RWPE2 (cell line): ENCODE measurements around the gene EEF1AKMT4.

Experiments
- ATAC-seq: fragments of 200-7000 bp; cut with Tn5 transposase; 3 replicates; pipeline ENCODE4 v1.9.1; 2021; ENCODE audit warnings: low read depth
- DNase-seq: peaks from one replicate; pipeline ENCODE4 v3.0.0-alpha.2; 2020; ENCODE audit warnings: low spot score
- H3K27ac ChIP-seq: fragments of 450-650 bp; 2 replicates; pipeline ENCODE4 v1.5.1; 2017; ENCODE audit warnings: mild to moderate bottlenecking; ENCODE audit not compliant: poor library complexity, severe bottlenecking
- H3K27me3 ChIP-seq: fragments of 250-450 bp; sonication (Bioruptor Pico); 2 replicates; pipeline ENCODE4 v1.5.1; 2021; ENCODE audit warnings: mild to moderate bottlenecking, moderate library complexity; ENCODE audit not compliant: insufficient read depth, poor library complexity, severe bottlenecking
- H3K36me3 ChIP-seq: fragments of 250-450 bp; sonication (Bioruptor Pico); 2 replicates; pipeline ENCODE4 v1.5.1; 2020; ENCODE audit warnings: low read depth, mild to moderate bottlenecking, moderate library complexity
- H3K4me1 ChIP-seq: fragments of 250-450 bp; sonication (Bioruptor Pico); 2 replicates; pipeline ENCODE4 v1.5.1; 2021; ENCODE audit warnings: mild to moderate bottlenecking, moderate library complexity; ENCODE audit not compliant: insufficient read depth, poor library complexity, severe bottlenecking
- H3K4me3 ChIP-seq: fragments of 250-450 bp; sonication (Bioruptor Pico); 2 replicates; pipeline ENCODE4 v1.5.1; 2021; ENCODE audit warnings: mild to moderate bottlenecking, moderate library complexity; ENCODE audit not compliant: severe bottlenecking
- H3K9me3 ChIP-seq: fragments of 250-450 bp; sonication (Bioruptor Pico); 2 replicates; pipeline ENCODE4 v1.5.1; 2021; ENCODE audit warnings: mild to moderate bottlenecking, moderate library complexity; ENCODE audit not compliant: severe bottlenecking
- TF ChIP-seq, protein P1 (sequence below): fragments of 450-650 bp; IDR thresholded peaks from one replicate; pipeline ENCODE4 v1.5.1; 2017; ENCODE audit warnings: mild to moderate bottlenecking, moderate library complexity; ENCODE audit not compliant: poor library complexity, severe bottlenecking

EEF1AKMT4 gene

GRCh38 chr3:184259396-184259877 lies 10.0 kb downstream of the EEF1AKMT4 start:
- peaks cover 23% of the 10 kb centered on the region for H3K27me3 ChIP-seq
- no peaks in the 10 kb centered on the region for H3K4me1 ChIP-seq
- no peaks in the 10 kb centered on the region for H3K36me3 ChIP-seq
- DNase-seq (no peak), ATAC-seq (no peak)
- no peaks in the 10 kb centered on the region for H3K9me3 ChIP-seq
- no peak overlapping the region for H3K27ac ChIP-seq
- TF ChIP-seq, protein P1, sequence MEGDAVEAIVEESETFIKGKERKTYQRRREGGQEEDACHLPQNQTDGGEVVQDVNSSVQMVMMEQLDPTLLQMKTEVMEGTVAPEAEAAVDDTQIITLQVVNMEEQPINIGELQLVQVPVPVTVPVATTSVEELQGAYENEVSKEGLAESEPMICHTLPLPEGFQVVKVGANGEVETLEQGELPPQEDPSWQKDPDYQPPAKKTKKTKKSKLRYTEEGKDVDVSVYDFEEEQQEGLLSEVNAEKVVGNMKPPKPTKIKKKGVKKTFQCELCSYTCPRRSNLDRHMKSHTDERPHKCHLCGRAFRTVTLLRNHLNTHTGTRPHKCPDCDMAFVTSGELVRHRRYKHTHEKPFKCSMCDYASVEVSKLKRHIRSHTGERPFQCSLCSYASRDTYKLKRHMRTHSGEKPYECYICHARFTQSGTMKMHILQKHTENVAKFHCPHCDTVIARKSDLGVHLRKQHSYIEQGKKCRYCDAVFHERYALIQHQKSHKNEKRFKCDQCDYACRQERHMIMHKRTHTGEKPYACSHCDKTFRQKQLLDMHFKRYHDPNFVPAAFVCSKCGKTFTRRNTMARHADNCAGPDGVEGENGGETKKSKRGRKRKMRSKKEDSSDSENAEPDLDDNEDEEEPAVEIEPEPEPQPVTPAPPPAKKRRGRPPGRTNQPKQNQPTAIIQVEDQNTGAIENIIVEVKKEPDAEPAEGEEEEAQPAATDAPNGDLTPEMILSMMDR = no peak
- no peak overlapping the region for H3K4me3 ChIP-seq

DNA sequence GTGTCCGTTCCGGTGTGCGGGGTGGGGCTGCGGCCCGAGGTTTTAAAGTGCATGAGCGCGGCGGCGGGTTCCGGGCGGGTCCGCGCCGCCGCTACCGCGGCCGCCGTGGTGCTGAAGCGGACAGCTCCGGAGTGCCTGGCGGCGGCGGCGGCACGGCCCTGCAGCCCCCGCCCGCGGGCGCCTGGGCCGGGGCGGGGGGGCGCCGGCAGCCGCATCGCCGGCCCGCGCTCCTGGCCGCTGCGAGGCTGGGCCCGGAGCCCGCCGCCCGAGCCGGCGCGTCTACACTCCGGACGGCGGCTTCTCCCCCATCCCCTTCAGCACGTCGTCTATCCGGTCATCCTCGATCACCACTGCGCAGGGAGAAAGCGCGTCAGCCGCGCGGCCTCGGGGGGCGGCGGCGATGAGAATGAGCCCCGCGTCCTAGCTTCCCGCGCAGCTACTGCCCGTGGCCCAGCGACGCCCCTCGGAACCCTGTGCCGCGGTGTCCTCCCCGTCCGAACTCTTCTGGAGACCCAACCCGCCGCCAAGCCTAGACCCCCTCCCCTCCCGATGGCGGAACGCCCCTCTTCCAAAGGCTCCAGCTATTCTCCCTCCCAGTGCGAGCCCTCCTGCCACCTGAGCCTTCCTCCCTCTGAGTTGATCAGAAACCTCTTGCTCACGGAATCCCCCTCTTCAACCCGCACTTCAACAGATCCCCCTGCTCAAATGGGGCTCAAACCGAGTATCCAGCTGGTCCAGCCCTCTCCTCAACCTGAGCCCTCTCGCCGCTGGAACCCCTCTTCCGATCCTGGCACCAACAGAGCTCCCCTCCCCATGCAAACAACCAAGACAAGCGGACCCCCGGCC lies 10.6 kb downstream of the EEF1AKMT4 start:
- H3K4me1 ChIP-seq = no peaks in the 10 kb centered on the region
- peak; percentile 19; the same call in 2 of the 3 replicates for ATAC-seq
- no peaks in the 10 kb centered on the region for H3K9me3 ChIP-seq
- H3K27me3 ChIP-seq = peaks cover 23% of the 10 kb centered on the region
- no peak for DNase-seq
- TF ChIP-seq, protein P1 = no peak
- no peaks in the 10 kb centered on the region for H3K36me3 ChIP-seq
- H3K27ac ChIP-seq = no peak overlapping the region
- peak overlapping the region; percentile 42 for H3K4me3 ChIP-seq

- DNase-seq (no peak), ATAC-seq (no peak)
- H3K27ac ChIP-seq = no peak overlapping the region
Observed at GRCh38 chr3:184260724-184261269, 11.3 kb downstream of the EEF1AKMT4 start.

GRCh38 chr3:184261270-184261853 lies 11.9 kb downstream of the EEF1AKMT4 start, which contains the start of gene CAMK2N2:
Gene CAMK2N2 (minus strand): TSS chr3:184261553. CDS start chr3:184261285, 268 bp downstream.
- H3K4me1 ChIP-seq = no peaks in the 10 kb centered on the region
- H3K4me3 ChIP-seq = peak within 1 kb of the TSS; percentile 42
- H3K27me3 ChIP-seq = peaks cover 23% of the 10 kb centered on the region
- TF ChIP-seq, protein P1 = no peak
- H3K36me3 ChIP-seq = no peaks in the 10 kb centered on the region
- DNase-seq (peak; percentile 80), ATAC-seq (peak; percentile 65)
- no peaks in the 10 kb centered on the region for H3K9me3 ChIP-seq
- H3K27ac ChIP-seq = no peak within 1 kb of the TSS

More at GRCh38 chr3:184260724-184261269, 11.3 kb downstream of the EEF1AKMT4 start:
- H3K4me3 ChIP-seq = peak overlapping the region; percentile 42
- H3K36me3 ChIP-seq = no peaks in the 10 kb centered on the region
- no peaks in the 10 kb centered on the region for H3K9me3 ChIP-seq
- no peaks in the 10 kb centered on the region for H3K4me1 ChIP-seq
- TF ChIP-seq, protein P1 = no peak
- H3K27me3 ChIP-seq = peaks cover 23% of the 10 kb centered on the region
